Loucy (cell line): ENCODE measurements around the gene SAE1.
"Not testable (repeated sequence)": the region's sequence is repeated elsewhere in the genome, so short reads cannot be mapped to it uniquely, and the experiment has no call there.

ENCODE experiments used
- H2AFZ ChIP-seq: fragments of 200-600 bp; sonication (generic); 2 replicates; pipeline ENCODE4 v1.6.0; 2016; ENCODE audit warnings: antibody characterized with exemption, mild to moderate bottlenecking, low read length, moderate library complexity
- H3F3A ChIP-seq: fragments of 200-600 bp; 2 replicates; pipeline ENCODE4 v1.6.0; 2016; ENCODE audit warnings: antibody characterized with exemption, low read depth, mild to moderate bottlenecking
- H3K27me3 ChIP-seq: fragments of 200-600 bp; sonication (generic); 2 replicates; pipeline ENCODE4 v1.6.1; 2014; ENCODE audit warnings: low read length, mild to moderate bottlenecking; ENCODE audit not compliant: insufficient read depth, poor library complexity, severe bottlenecking
- H3K36me3 ChIP-seq: fragments of 200-600 bp; sonication (generic); 2 replicates; pipeline ENCODE4 v1.6.1; 2016; ENCODE audit warnings: low read length; ENCODE audit not compliant: insufficient read depth
- H3K4me1 ChIP-seq: fragments of 200-600 bp; sonication (generic); 2 replicates; pipeline ENCODE4 v1.5.1; 2014; ENCODE audit warnings: low read length, mild to moderate bottlenecking; ENCODE audit not compliant: insufficient read depth, poor library complexity, severe bottlenecking
- H3K4me2 ChIP-seq: fragments of 200-600 bp; sonication (generic); 2 replicates; pipeline ENCODE4 v1.6.0; 2014; ENCODE audit warnings: antibody characterized with exemption, low read length, low read depth, mild to moderate bottlenecking; ENCODE audit not compliant: poor library complexity, severe bottlenecking
- H3K4me3 ChIP-seq: fragments of 200-600 bp; sonication (generic); 2 replicates; pipeline ENCODE4 v1.5.1; 2014; ENCODE audit warnings: low read length, mild to moderate bottlenecking, mixed read lengths; ENCODE audit not compliant: poor library complexity, severe bottlenecking
- H3K79me2 ChIP-seq: fragments of 200-600 bp; sonication (generic); 2 replicates; pipeline ENCODE4 v1.6.1; 2014; ENCODE audit warnings: low read length; ENCODE audit not compliant: insufficient read depth
- H3K9ac ChIP-seq: fragments of 200-600 bp; sonication (generic); 2 replicates; pipeline ENCODE4 v1.6.0; 2014; ENCODE audit warnings: mild to moderate bottlenecking, low read depth, low read length, moderate library complexity; ENCODE audit not compliant: poor library complexity, severe bottlenecking
- H3K9me2 ChIP-seq: fragments of 200-600 bp; sonication (generic); replicated peaks from 2 replicates; pipeline ENCODE4 v1.6.1; 2016; ENCODE audit warnings: low read depth, low read length, mixed read lengths
- H3K9me3 ChIP-seq: fragments of 200-600 bp; sonication (generic); 2 replicates; pipeline ENCODE4 v1.6.1; 2014; ENCODE audit warnings: mild to moderate bottlenecking, antibody characterized with exemption, low read length, low read depth; ENCODE audit not compliant: insufficient read depth
- H4K20me1 ChIP-seq: fragments of 200-600 bp; sonication (generic); 2 replicates; pipeline ENCODE4 v1.6.0; 2014; ENCODE audit warnings: antibody characterized with exemption, low read length, mild to moderate bottlenecking; ENCODE audit not compliant: insufficient read depth, poor library complexity, severe bottlenecking
- CTCF ChIP-seq: fragments of 200-600 bp; sonication (generic); conservative IDR thresholded peaks from 2 replicates; pipeline ENCODE4 v1.5.1; 2014; ENCODE audit warnings: mild to moderate bottlenecking, antibody characterized with exemption, low read length
- EZH2phosphoT487 ChIP-seq: fragments of 200-600 bp; IDR thresholded peaks from 2 replicates; pipeline ENCODE4 v1.6.1; 2018; ENCODE audit warnings: antibody characterized with exemption, mild to moderate bottlenecking, moderate library complexity, borderline replicate concordance

SAE1 gene

GRCh38 chr19:47100290-47100689, 30.3 kb upstream of the SAE1 start:
- no peak overlapping the region for H3K9ac ChIP-seq
- peaks cover 83% of the 10 kb centered on the region for H3K79me2 ChIP-seq
- no peaks in the 10 kb centered on the region for H3F3A ChIP-seq
- no peaks in the 10 kb centered on the region for H3K36me3 ChIP-seq
- no peaks in the 10 kb centered on the region for H3K9me2 ChIP-seq
- peaks cover 5% of the 10 kb centered on the region for H4K20me1 ChIP-seq
- H3K9me3 ChIP-seq: no peaks in the 10 kb centered on the region
- H3K4me3 ChIP-seq: no peak overlapping the region
- peaks cover 9% of the 10 kb centered on the region for H3K4me1 ChIP-seq
- no peak overlapping the region for H3K4me2 ChIP-seq
- no peaks in the 10 kb centered on the region for H3K27me3 ChIP-seq
- TF ChIP-seq CTCF (peak; percentile 23; the same call in 1 of the 2 replicates), EZH2phosphoT487 (no peak)
- no peak overlapping the region for H2AFZ ChIP-seq

GRCh38 chr19:47101116-47101515, 29.5 kb upstream of the SAE1 start:
- not testable (repeated sequence) for H4K20me1 ChIP-seq, H3F3A ChIP-seq, H3K9me2 ChIP-seq, H3K36me3 ChIP-seq, H2AFZ ChIP-seq, H3K4me3 ChIP-seq, H3K27me3 ChIP-seq, H3K4me1 ChIP-seq, H3K9ac ChIP-seq, H3K4me2 ChIP-seq, H3K9me3 ChIP-seq
- peaks cover 84% of the 10 kb centered on the region for H3K79me2 ChIP-seq

- no peaks in the 10 kb centered on the region for H3K9me2 ChIP-seq
- H3K27me3 ChIP-seq: no peaks in the 10 kb centered on the region
- no peak overlapping the region for H2AFZ ChIP-seq
- peaks cover 6% of the 10 kb centered on the region; the same call in 1 of the 2 replicates for H3F3A ChIP-seq
- peaks cover 82% of the 10 kb centered on the region for H3K79me2 ChIP-seq
- no peak overlapping the region for H3K9ac ChIP-seq
- H4K20me1 ChIP-seq: peaks cover 2% of the 10 kb centered on the region
- no peaks in the 10 kb centered on the region for H3K36me3 ChIP-seq
- H3K4me3 ChIP-seq: no peak overlapping the region
- no peak for TF ChIP-seq EZH2phosphoT487
- TF ChIP-seq CTCF: no peak
- no peaks in the 10 kb centered on the region for H3K9me3 ChIP-seq
- no peak overlapping the region for H3K4me2 ChIP-seq
- peaks cover 17% of the 10 kb centered on the region for H3K4me1 ChIP-seq
Measured at GRCh38 chr19:47102346-47103060, 28.1 kb upstream of the SAE1 start.

GRCh38 chr19:47104680-47105079, 26.0 kb upstream of the SAE1 start:
- Histone ChIP-seq H4K20me1 (no peaks in the 10 kb centered on the region), H3K79me2 (peaks cover 82% of the 10 kb centered on the region), H3K4me1 (peaks cover 39% of the 10 kb centered on the region), H3K4me2 (no peak overlapping the region), H3K27me3 (no peaks in the 10 kb centered on the region), H3F3A (peaks cover 17% of the 10 kb centered on the region; the same call in 1 of the 2 replicates), H3K9me2 (no peaks in the 10 kb centered on the region), H3K4me3 (no peak overlapping the region), H3K9me3 (no peaks in the 10 kb centered on the region), H3K36me3 (no peaks in the 10 kb centered on the region), H2AFZ (no peak overlapping the region), H3K9ac (no peak overlapping the region)
- TF ChIP-seq EZH2phosphoT487 (no peak), CTCF (no peak)
